Mammary epithelial cell (primary cell): ENCODE data around the gene RAD9B.

Experiments
- EZH2 ChIP-seq: IDR thresholded peaks from 2 replicates; pipeline ENCODE4 v1.6.1; 2012; ENCODE audit warnings: low read length, inconsistent platforms, borderline replicate concordance
- TF ChIP-seq, protein P1 (sequence below), 2 donors: IDR thresholded peaks in 1 of 2; conservative IDR thresholded peaks in 1 of 2; 2 replicates each; pipeline ENCODE4 v1.5.1; 2011 to 2012; ENCODE audit warnings: inconsistent platforms in 2 of 2, low read length in 2 of 2, mild to moderate bottlenecking in 2 of 2, control low read depth in 1 of 2, low read depth in 1 of 2; ENCODE audit not compliant: insufficient read depth in 1 of 2; ENCODE audit errors: extremely low read depth in 1 of 2

GRCh38 chr12:110545812-110546211 lies 43.7 kb downstream of the RAD9B start:
- TF ChIP-seq EZH2: no peak
- TF ChIP-seq, protein P1, sequence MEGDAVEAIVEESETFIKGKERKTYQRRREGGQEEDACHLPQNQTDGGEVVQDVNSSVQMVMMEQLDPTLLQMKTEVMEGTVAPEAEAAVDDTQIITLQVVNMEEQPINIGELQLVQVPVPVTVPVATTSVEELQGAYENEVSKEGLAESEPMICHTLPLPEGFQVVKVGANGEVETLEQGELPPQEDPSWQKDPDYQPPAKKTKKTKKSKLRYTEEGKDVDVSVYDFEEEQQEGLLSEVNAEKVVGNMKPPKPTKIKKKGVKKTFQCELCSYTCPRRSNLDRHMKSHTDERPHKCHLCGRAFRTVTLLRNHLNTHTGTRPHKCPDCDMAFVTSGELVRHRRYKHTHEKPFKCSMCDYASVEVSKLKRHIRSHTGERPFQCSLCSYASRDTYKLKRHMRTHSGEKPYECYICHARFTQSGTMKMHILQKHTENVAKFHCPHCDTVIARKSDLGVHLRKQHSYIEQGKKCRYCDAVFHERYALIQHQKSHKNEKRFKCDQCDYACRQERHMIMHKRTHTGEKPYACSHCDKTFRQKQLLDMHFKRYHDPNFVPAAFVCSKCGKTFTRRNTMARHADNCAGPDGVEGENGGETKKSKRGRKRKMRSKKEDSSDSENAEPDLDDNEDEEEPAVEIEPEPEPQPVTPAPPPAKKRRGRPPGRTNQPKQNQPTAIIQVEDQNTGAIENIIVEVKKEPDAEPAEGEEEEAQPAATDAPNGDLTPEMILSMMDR (conservative IDR thresholded peaks at IDR 0.05 in 1 of 2, IDR thresholded peaks at IDR 0.05 in 1 of 2; ENCODE audit: extremely low read depth in 1 of 2, insufficient read depth in 1 of 2, low read depth in 1 of 2, low read length in 2 of 2): no peak
